T47D (cell line): ENCODE data around the gene OR56B4.
"Not testable (repeated sequence)": the region's sequence is repeated elsewhere in the genome, so short reads cannot be mapped to it uniquely, and the experiment has no call there.

Experiments used
- DNase-seq, 2 experiments: peaks; one replicate each; pipeline versions ENCODE4 v3.0.0 to v3.0.0-alpha.2; 2011 to 2012; ENCODE audit warnings: low read depth in 1 of 2, low spot score in 1 of 2
- JUND ChIP-seq: IDR thresholded peaks from 2 replicates; pipeline ENCODE4 v1.6.1; 2012; ENCODE audit warnings: low read depth
- in situ Hi-C: cut with HindIII; loops from 2 replicates; pipeline ENCODE4 v1.10.0; 2016; ENCODE audit warnings: low sequenced_read_pairs, low pct_unique_long_range_greater_than_20kb

OR56B4 gene

DNA sequence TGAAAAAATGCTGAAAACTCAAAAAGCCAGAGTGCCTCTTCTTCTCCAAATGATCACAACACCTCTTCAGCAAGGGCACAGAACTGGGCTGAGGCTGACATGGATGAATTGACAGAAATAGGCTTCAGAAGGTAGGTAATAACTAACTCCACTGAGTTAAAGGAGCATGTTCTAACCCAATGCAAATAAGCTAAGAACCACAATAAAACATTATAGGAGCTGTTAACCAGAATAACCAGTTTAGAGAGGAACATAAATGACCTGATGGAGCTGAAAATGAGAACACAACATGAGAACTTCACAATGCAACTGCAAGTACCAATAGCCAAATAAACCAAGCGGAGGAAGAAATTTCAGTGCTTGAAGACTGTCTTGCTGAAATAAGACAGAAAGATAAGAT, 9.2 kb downstream of the OR56B4 start:
- no peak for DNase-seq
- no peak for TF ChIP-seq JUND
- in situ Hi-C loops, result no loop called here

DNA sequence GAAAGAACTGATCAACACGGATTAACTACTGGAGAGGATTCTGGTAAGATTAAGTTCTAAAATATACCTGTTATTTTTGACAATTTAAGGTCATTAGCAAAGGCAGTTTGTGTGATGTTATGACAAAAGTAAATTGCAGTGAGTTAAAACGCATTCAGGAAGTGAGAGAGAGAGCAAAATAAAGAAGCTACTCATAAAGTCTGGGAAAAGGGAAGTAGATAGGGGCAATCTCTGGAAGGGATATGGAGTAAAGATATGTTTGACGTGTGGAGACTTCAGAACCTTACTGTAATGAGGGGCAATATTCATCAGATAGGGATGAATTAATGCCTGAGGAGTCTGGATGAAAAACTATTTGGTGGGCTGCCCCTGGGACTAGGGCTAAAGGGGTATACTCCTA, 16.8 kb downstream of the OR56B4 start:
- TF ChIP-seq JUND, result no peak
- in situ Hi-C loops, result no loop called here

DNA sequence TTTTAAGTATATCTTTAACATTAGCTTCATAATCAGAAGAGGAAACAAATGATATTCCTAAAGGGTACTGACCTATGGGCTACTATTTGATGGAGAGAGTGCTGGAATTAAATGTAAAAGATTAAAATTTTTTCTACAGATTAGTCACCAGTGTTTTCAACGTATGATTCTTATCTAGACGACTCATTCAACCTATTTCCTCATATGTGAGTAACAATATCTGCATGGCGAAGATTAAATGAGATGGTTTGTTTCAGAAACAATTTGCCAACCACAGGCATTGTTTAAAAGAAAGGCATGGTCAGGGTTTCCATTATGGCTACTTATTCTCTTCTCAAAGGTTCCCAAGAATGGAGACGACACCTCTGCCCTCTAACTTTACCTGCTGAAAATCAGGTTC, 20.4 kb downstream of the OR56B4 start:
- no peak for TF ChIP-seq JUND
- in situ Hi-C loops, result no loop called here
- DNase-seq, result no peak

More for the DNA sequence above, 16.8 kb downstream of the OR56B4 start:
- DNase-seq, result no peak

DNA sequence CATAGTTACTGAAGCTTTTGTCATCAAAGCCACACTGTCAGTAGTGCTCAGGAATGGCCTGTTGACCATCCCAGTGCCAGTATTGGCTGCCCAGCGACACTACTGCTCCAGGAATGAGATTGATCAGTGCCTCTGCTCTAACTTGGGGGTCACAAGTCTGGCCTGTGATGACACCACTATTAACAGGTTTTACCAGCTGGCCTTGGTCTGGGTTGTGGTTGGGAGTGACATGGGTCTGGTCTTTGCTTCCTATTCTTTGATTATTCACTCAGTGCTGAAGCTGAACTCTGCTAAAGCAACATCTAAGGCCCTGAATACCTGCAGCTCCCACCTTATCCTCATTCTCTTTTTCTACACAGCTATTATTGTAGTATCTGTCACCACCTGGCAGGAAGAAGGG, 21.5 kb downstream of the OR56B4 start:
- no peak for DNase-seq
- no peak for TF ChIP-seq JUND
- in situ Hi-C loops, result no loop called here

DNA sequence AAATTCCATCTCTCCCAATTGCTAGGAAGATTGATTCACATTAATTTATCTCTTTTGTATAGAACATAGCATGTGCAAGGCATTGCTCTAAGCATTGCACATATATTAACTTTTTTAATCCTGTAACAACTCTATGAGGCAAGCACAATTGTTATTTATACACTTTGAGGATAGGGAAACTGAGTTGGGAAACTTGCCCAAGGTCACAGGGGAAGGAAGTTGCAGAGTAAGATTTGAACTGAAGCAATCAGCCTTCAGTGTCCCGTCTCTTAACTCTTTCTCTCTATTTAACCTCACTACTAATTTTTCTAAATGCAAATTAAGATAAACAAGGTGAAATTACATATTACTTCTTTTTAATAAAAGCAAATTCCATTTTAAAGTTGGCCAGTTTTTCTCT, 22.2 kb downstream of the OR56B4 start:
- no peak for TF ChIP-seq JUND
- in situ Hi-C loops, result no loop called here
- DNase-seq, result no peak

DNA sequence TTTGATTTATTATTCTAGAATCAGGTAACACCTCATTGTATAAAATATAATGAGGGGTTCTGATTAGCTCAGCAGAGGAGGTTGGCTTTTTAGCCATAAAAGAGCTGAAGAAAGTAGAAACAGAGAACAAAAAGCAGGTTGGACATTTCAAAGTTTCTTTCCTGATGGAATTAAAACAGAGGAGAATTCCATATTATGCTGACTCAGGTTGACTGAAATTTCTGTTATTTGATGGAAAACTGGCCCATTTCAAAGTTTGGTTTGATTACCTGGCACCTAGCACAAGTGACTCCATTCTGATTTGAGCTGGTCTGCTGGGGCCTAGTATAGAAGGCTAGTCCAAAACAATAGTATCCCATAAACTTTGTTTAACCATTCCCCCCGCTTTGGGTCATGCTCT, 24.9 kb downstream of the OR56B4 start:
- in situ Hi-C loops, result no loop called here
- TF ChIP-seq JUND, result no peak
- no peak for DNase-seq

DNA sequence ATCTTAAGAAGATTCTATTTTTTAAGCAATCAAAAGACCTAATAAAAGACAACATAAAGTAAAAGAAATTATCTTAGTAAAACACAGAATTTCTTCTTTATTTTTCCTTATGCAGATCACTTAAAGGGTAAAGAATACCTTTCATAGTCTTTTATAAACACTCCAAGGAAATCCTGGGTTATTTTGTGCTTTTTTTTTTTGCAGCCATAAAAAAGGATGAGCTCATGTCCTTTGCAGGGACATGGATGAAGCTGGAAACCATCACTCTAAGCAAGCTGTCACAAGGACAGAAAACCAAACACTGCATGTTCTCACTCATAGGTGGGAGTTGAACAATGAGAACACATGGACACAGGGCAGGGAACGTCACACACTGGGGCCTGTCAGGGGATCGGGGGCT, 28.5 kb downstream of the OR56B4 start:
- DNase-seq, in situ Hi-C loops: not testable (repeated sequence)

DNA sequence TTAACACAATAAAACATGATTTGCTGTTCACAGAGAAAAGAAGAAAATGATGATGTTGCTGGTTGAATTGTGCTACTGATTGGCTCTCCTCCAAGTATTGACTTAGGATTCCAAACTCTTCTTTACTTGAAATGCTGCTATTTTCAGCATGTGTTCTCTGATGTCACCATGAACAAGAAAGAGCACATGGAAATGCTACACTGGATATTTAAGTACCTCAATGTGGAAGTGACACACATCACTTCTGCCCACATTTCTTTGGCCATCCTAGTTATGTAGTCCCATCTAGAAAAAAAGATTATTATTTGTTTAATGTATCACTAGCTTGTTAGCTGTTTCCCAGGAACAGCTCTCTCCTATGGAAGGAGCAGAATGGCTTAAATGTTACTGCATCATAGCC, 35.5 kb downstream of the OR56B4 start:
- in situ Hi-C loops, result no loop called here

DNA sequence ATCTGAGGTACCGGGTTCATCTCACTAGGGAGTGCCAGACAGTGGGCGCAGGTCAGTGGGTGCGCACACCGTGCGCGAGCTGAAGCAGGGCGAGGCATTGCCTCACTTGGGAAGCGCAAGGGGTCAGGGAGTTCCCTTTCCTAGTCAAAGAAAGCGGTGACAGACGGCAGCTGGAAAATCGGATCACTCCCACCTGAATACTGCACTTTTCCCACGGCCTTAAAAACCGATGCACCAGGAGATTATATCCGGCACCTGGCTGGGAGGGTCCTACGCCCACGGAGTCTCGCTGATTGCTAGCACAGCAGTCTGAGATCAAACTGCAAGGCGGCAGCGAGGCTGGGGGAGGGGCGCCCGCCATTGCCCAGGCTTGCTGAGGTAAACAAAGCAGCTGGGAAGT, 36.3 kb downstream of the OR56B4 start:
- DNase-seq, in situ Hi-C loops: not testable (repeated sequence)

More for the DNA sequence above, 35.5 kb downstream of the OR56B4 start:
- DNase-seq, result no peak
- no peak for TF ChIP-seq JUND

DNA sequence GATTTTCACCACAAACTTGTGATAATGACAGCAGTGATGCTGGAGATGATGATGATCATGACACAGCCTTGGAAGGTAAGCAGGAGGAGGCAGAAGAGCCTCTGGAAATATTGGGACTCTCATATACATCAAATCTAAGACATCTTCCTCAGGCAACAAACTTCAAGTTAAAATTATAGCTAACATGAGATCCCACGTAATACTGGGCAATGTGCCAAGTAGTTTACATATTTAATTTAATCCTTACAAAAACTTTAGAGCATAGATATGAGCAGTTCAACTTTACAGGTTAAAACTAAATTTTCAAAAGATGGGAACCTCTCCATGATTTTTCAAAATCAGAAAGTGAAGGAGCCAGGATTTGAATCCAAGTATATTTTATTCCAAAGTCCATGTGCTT, 43.6 kb downstream of the OR56B4 start:
- TF ChIP-seq JUND, result no peak
- in situ Hi-C loops, result no loop called here
- DNase-seq, result no peak

DNA sequence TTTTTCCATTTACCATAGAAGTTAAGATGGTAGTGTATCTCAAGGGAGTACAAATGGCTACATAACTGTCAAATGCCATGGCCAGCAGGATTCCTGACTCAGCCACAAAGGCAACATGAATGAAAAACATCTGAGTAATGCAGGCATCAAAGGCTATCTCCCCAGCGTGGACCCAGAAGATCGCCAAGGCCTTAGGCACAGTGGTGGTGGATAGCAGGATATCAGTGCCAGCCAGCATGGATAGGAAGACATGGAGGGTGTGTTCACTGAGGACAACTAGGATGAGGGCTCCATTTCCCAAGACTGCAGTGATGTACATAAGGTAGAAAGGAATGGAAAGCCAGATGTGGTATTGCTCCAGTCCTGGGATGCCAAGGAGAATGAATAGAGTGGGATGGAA, 44.6 kb downstream of the OR56B4 start:
- no peak for DNase-seq
- TF ChIP-seq JUND, result no peak
- in situ Hi-C loops, result no loop called here

DNA sequence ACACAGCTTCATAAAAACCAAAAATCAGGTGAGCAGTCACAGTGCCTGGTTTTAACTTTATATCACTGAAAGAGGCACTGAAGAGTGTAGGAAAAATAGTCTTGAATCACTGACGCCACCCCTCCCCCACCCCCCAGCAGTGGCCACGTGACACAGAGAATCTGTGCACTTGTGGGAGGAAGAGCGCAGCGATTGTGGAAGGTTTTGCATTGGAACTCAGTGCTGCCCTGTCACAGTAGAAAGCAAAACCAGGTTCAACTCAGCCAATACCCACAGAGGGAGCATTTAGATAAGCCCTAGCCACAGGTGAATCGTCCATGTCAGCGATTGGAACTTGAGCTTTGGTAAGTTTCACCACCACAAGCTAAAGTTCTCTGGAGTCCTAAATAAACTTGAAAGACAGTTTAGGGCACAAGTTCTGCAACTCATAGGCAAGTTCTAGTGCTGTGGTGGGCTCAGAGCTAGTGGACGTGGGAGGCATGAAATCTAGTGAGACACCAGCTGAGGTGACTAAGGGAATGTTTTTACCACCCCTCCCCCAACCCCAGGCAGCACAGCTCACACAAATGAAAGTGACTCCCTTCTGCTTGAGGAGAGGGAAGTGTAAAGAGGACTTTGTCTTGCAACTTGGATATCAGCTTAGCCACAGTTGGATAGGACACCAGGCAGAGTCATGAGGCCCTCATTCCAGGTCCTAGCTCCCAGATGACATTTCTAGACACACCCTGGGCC, 49.3 kb downstream of the OR56B4 start:
- in situ Hi-C loops, result no loop called here
- no peak for TF ChIP-seq JUND
- no peak for DNase-seq
